ENCODE measurements around the gene BCL11A. TPM values are rescaled to one million over a fixed set of nuclear protein-coding genes. Genes with fewer than 3 reads are reported as not detected.

Gene BCL11A
- total and polyA plus RNA-seq, 2 of the 13 experiments (the other 11 are each of a cell fraction or from before 2014, with no cell fraction given) = not detected

DNA sequence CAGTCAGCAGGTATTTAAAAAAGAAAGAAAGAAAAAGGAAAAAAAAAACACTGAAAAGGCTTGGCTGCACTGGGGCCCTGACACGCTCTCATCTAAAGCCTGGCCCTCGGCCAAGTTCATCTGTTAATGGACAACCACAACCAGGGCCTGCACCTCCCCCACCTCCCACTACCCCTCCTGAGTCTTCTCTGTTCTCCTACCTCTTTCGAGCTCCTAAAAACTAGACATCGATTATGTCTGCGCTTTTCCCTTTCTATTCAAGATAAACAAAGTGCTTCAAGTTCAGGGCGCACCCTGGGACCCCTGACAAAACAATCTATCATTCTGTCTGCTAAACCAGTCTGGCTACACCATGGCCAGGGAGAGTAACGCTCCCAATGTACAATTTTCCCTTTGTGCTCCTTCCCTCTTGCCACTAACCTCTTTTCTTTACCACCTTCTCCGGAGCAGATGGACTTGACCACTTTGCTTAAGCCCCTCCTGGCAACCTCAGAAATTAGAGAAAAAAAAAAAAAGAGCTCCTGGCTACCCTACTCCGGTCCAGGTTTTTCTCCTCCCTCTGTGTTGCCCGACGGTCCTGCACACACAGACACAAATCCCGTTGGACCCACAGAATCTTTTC is 22.7 kb downstream of the BCL11A start (continued):
- no peak for TF ChIP-seq ZNF672 (CRISPR knock-in tag; IDR thresholded peaks at IDR 0.05)
- TF ChIP-seq KDM2A (CRISPR knock-in tag; IDR thresholded peaks at IDR 0.05; ENCODE audit: borderline replicate concordance, low read depth) = peak; percentile 33; the same call in 1 of the 2 replicates
- no peak for TF ChIP-seq RFXAP (CRISPR knock-in tag; IDR thresholded peaks at IDR 0.05; ENCODE audit: borderline replicate concordance)
- TF ChIP-seq, protein P1, sequence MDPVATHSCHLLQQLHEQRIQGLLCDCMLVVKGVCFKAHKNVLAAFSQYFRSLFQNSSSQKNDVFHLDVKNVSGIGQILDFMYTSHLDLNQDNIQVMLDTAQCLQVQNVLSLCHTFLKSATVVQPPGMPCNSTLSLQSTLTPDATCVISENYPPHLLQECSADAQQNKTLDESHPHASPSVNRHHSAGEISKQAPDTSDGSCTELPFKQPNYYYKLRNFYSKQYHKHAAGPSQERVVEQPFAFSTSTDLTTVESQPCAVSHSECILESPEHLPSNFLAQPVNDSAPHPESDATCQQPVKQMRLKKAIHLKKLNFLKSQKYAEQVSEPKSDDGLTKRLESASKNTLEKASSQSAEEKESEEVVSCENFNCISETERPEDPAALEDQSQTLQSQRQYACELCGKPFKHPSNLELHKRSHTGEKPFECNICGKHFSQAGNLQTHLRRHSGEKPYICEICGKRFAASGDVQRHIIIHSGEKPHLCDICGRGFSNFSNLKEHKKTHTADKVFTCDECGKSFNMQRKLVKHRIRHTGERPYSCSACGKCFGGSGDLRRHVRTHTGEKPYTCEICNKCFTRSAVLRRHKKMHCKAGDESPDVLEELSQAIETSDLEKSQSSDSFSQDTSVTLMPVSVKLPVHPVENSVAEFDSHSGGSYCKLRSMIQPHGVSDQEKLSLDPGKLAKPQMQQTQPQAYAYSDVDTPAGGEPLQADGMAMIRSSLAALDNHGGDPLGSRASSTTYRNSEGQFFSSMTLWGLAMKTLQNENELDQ (CRISPR knock-in tag; IDR thresholded peaks at IDR 0.05; ENCODE audit: borderline replicate concordance) = no peak
- TF ChIP-seq ZNF383 (CRISPR knock-in tag; IDR thresholded peaks at IDR 0.05; ENCODE audit: borderline replicate concordance) = no peak
- TF ChIP-seq FOSL2 (CRISPR knock-in tag; IDR thresholded peaks at IDR 0.05) = peak; percentile 31; the same call in 1 of the 2 replicates
- 0 out of 2 replicates have a peak, but pooled peaks have one; percentile 36 for TF ChIP-seq ZKSCAN8 (CRISPR knock-in tag; IDR thresholded peaks at IDR 0.05; ENCODE audit: borderline replicate concordance)
- peak; percentile 98 for TF ChIP-seq BCL6 (CRISPR knock-in tag; IDR thresholded peaks at IDR 0.05)
- peak; percentile 36; the same call in 1 of the 3 replicates for TF ChIP-seq MXI1 (IDR thresholded peaks at IDR 0.05; ENCODE audit: borderline replicate concordance, low read depth, low read length)
- peak; percentile 31 for TF ChIP-seq HDAC2 (CRISPR knock-in tag; IDR thresholded peaks at IDR 0.05)
- peak; percentile 35; the same call in 1 of the 2 replicates for TF ChIP-seq KLF6 (CRISPR knock-in tag; IDR thresholded peaks at IDR 0.05)
- TF ChIP-seq, protein P2, sequence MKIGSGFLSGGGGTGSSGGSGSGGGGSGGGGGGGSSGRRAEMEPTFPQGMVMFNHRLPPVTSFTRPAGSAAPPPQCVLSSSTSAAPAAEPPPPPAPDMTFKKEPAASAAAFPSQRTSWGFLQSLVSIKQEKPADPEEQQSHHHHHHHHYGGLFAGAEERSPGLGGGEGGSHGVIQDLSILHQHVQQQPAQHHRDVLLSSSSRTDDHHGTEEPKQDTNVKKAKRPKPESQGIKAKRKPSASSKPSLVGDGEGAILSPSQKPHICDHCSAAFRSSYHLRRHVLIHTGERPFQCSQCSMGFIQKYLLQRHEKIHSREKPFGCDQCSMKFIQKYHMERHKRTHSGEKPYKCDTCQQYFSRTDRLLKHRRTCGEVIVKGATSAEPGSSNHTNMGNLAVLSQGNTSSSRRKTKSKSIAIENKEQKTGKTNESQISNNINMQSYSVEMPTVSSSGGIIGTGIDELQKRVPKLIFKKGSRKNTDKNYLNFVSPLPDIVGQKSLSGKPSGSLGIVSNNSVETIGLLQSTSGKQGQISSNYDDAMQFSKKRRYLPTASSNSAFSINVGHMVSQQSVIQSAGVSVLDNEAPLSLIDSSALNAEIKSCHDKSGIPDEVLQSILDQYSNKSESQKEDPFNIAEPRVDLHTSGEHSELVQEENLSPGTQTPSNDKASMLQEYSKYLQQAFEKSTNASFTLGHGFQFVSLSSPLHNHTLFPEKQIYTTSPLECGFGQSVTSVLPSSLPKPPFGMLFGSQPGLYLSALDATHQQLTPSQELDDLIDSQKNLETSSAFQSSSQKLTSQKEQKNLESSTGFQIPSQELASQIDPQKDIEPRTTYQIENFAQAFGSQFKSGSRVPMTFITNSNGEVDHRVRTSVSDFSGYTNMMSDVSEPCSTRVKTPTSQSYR (CRISPR knock-in tag; IDR thresholded peaks at IDR 0.05; ENCODE audit: borderline replicate concordance) = peak; percentile 99
- TF ChIP-seq, protein P3, sequence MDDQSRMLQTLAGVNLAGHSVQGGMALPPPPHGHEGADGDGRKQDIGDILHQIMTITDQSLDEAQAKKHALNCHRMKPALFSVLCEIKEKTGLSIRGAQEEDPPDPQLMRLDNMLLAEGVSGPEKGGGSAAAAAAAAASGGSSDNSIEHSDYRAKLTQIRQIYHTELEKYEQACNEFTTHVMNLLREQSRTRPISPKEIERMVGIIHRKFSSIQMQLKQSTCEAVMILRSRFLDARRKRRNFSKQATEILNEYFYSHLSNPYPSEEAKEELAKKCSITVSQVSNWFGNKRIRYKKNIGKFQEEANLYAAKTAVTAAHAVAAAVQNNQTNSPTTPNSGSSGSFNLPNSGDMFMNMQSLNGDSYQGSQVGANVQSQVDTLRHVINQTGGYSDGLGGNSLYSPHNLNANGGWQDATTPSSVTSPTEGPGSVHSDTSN (CRISPR knock-in tag; IDR thresholded peaks at IDR 0.05; ENCODE audit: borderline replicate concordance) = no peak
- peak; percentile 57 for TF ChIP-seq IKZF5 (CRISPR knock-in tag; IDR thresholded peaks at IDR 0.05)
- peak; percentile 34; the same call in 1 of the 2 replicates for TF ChIP-seq HMG20A (CRISPR knock-in tag; IDR thresholded peaks at IDR 0.05; ENCODE audit: borderline replicate concordance)
- no peak for TF ChIP-seq NCOA1 (CRISPR knock-in tag; IDR thresholded peaks at IDR 0.05)
- no peak; the same call in 1 of the 2 replicates for TF ChIP-seq LCORL (IDR thresholded peaks at IDR 0.05)
- TF ChIP-seq LCORL (CRISPR knock-in tag; IDR thresholded peaks at IDR 0.05) = 0 out of 2 replicates have a peak, but pooled peaks have one; percentile 26
- TF ChIP-seq MLXIP (CRISPR knock-in tag; IDR thresholded peaks at IDR 0.05; ENCODE audit: borderline replicate concordance) = no peak
- no peak for TF ChIP-seq ZNF121 (CRISPR knock-in tag; IDR thresholded peaks at IDR 0.05)

Data from HepG2 (cell line).